Transverse colon (tissue), 4 donors: ENCODE data around the gene FRZB.

Experiments
- EP300 ChIP-seq: sonication (generic); formaldehyde crosslinking; IDR thresholded peaks from one replicate; pipeline ENCODE4 v1.6.1; 2017; ENCODE audit warnings: antibody characterized with exemption, low read depth
- POLR2A ChIP-seq: fragments of 450-650 bp; IDR thresholded peaks from one replicate; pipeline ENCODE4 v1.6.1; 2016; ENCODE audit warnings: antibody characterized with exemption, mild to moderate bottlenecking, moderate library complexity
- POLR2AphosphoS5 ChIP-seq, 3 donors: sonication (generic); formaldehyde crosslinking; IDR thresholded peaks; one replicate each; pipeline ENCODE4 v1.6.1; 2016; ENCODE audit warnings: antibody characterized with exemption in 3 of 3
- TF ChIP-seq, protein P1 (sequence below), 5 experiments: fragments of 200-600 bp in 3 of 5; fragments of 450-650 bp in 2 of 5; sonication (generic) in 3 of 5; IDR thresholded peaks; 1 replicate in 2 of 5; 2 replicates in 3 of 5; pipeline ENCODE4 v1.5.1; 2016 to 2017; ENCODE audit warnings: antibody characterized with exemption in 5 of 5, inconsistent platforms in 3 of 5, mild to moderate bottlenecking in 2 of 5, moderate library complexity in 1 of 5

DNA sequence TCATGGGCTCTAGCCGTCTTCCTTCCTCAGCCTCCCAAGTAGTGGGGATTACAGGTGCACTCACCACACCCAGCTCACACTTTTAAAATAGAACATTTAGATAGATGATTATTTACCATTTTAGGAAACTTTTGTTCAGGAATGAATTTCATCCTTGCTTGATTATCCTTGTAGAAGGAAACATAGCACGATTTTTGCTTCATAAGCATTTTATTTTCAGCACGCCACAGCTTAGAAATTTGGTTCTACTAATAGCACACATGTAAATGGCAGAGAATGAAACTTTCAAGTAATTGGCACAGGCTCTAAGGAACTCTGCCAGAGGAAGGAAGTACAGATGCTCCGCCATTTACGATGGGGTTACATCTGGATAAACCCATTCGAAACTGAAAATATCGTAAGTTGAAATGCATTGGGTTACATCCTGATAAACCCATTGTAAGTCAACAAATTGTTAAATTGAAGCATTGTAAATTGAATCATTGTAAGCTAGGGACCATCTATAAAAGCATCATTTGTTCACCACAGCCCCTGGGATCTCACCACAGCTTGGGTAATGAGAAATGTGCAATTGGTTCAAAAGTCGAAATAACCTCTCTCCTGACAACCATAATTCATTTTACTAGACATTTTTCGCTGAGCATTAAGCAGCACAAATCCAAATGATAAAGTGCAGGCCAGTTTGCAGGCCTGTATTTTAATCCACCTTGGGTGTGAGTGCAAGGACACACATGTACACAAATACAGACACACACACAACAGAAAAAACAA lies 33.2 kb downstream of the FRZB start:
- TF ChIP-seq, protein P1, sequence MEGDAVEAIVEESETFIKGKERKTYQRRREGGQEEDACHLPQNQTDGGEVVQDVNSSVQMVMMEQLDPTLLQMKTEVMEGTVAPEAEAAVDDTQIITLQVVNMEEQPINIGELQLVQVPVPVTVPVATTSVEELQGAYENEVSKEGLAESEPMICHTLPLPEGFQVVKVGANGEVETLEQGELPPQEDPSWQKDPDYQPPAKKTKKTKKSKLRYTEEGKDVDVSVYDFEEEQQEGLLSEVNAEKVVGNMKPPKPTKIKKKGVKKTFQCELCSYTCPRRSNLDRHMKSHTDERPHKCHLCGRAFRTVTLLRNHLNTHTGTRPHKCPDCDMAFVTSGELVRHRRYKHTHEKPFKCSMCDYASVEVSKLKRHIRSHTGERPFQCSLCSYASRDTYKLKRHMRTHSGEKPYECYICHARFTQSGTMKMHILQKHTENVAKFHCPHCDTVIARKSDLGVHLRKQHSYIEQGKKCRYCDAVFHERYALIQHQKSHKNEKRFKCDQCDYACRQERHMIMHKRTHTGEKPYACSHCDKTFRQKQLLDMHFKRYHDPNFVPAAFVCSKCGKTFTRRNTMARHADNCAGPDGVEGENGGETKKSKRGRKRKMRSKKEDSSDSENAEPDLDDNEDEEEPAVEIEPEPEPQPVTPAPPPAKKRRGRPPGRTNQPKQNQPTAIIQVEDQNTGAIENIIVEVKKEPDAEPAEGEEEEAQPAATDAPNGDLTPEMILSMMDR (IDR thresholded peaks at IDR 0.05) = no peak
- TF ChIP-seq POLR2A (no peak), EP300 (no peak), POLR2AphosphoS5 (IDR thresholded peaks at IDR 0.05) (no peak)
